Fibroblast of lung (primary cell): ENCODE data around the gene EFNA5. TPM values are rescaled to one million over a fixed set of nuclear protein-coding genes. Genes with fewer than 3 reads are reported as not detected.

Experiments
- DNase-seq, 2 donors: peaks; one replicate each; pipeline versions ENCODE4 v3.0.0 to v3.0.0-alpha.2; 2010; ENCODE audit warnings: low read depth in 2 of 2
- H2AFZ ChIP-seq: 2 replicates; pipeline ENCODE4 v1.5.1; 2012; ENCODE audit warnings: low read length, control low read depth, inconsistent platforms
- H3K27ac ChIP-seq: 2 replicates; pipeline ENCODE4 v1.5.1; 2011; ENCODE audit warnings: low read length, control low read depth; ENCODE audit not compliant: insufficient read depth
- H3K27me3 ChIP-seq: 2 replicates; pipeline ENCODE4 v1.5.1; 2011; ENCODE audit warnings: mild to moderate bottlenecking, low read length; ENCODE audit not compliant: control insufficient read depth, insufficient read depth
- H3K36me3 ChIP-seq: 2 replicates; pipeline ENCODE4 v1.5.1; 2011; ENCODE audit warnings: low read length; ENCODE audit not compliant: control insufficient read depth, insufficient read depth
- H3K4me1 ChIP-seq: 2 replicates; pipeline ENCODE4 v1.5.1; 2011; ENCODE audit warnings: low read length; ENCODE audit not compliant: control insufficient read depth, insufficient read depth; ENCODE audit errors: extremely low read depth
- H3K4me2 ChIP-seq: 2 replicates; pipeline ENCODE4 v1.5.1; 2011; ENCODE audit warnings: low read length, control low read depth; ENCODE audit not compliant: insufficient read depth; ENCODE audit errors: extremely low read depth
- H3K4me3 ChIP-seq, 4 experiments: fragments of 200-600 bp in 1 of 4; sonication (generic) in 1 of 4; replicated peaks in 1 of 4; 2 replicates each; pipeline ENCODE4 v1.5.1; 2011 to 2016; ENCODE audit warnings: low read length in 4 of 4, low read depth in 3 of 4, mild to moderate bottlenecking in 3 of 4, control low read depth in 2 of 4, inconsistent platforms in 1 of 4, mixed read lengths in 1 of 4; ENCODE audit not compliant: insufficient read depth in 1 of 4; ENCODE audit errors: control extremely low read depth in 1 of 4
- H3K79me2 ChIP-seq: 2 replicates; pipeline ENCODE4 v1.5.1; 2012; ENCODE audit warnings: mild to moderate bottlenecking, low read length, inconsistent platforms; ENCODE audit not compliant: control insufficient read depth, insufficient read depth
- H3K9ac ChIP-seq: 2 replicates; pipeline ENCODE4 v1.5.1; 2011; ENCODE audit warnings: mild to moderate bottlenecking, low read length, control low read depth; ENCODE audit not compliant: insufficient read depth
- H3K9me3 ChIP-seq: 2 replicates; pipeline ENCODE4 v1.5.1; 2012; ENCODE audit warnings: low read depth, low read length; ENCODE audit not compliant: control insufficient read depth, insufficient read depth
- H4K20me1 ChIP-seq: 2 replicates; pipeline ENCODE4 v1.5.1; 2011; ENCODE audit warnings: low read length; ENCODE audit not compliant: control insufficient read depth, insufficient read depth; ENCODE audit errors: extremely low read depth
- EZH2 ChIP-seq: IDR thresholded peaks from 2 replicates; pipeline ENCODE4 v1.5.1; 2012; ENCODE audit warnings: low read length, control low read depth, mild to moderate bottlenecking; ENCODE audit errors: missing control alignments
- polyA plus RNA-seq, 2 donors: library from polyadenylated mRNA; depleted of rRNA in 1 of 2; stranded (reverse) in 1 of 2; unstranded in 1 of 2; fragments of >200 nt; gene quantifications; 2 replicates each; pipeline ENCODE4 v1.2.1, GENCODE V29; 2011 to 2012; ENCODE audit warnings: missing spikeins in 1 of 2
- total RNA-seq: library from RNA; depleted of rRNA; stranded (reverse); fragments of >200 nt; gene quantifications from 2 replicates; pipeline ENCODE4 v1.2.1, GENCODE V29; 2014
- TF ChIP-seq, protein P1 (sequence below), 2 donors: IDR thresholded peaks in 1 of 2; conservative IDR thresholded peaks in 1 of 2; 1 replicate in 1 of 2; 2 replicates in 1 of 2; pipeline ENCODE4 v1.5.1; 2011 to 2012; ENCODE audit warnings: low read length in 2 of 2, control low read depth in 1 of 2, inconsistent platforms in 1 of 2, low read depth in 1 of 2, mild to moderate bottlenecking in 1 of 2

The EFNA5 gene
- total and polyA plus RNA-seq, 2 donors (not counting 1 experiment from before 2014, with no cell fraction given): 3.5 to 3.7 TPM

DNA sequence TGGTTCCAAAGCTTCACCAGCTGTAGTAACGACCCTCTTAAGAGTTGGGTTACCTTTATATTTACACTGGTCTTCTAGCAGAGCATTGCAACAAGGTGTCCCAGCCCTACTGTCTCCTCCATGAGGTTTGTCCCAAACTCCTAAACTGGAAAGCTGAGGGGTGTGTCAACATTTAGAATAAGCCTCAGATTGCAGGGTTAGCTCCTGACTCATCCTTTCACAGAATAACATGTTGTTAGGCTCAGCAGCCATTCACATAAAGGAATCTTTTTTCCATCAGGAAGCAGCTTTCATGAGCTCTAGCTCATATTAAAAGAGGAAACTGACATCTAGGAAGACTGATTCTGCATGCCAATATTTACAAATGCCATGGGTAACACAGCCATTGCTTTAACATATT is 238.7 kb downstream of the EFNA5 start:
- Histone ChIP-seq H3K4me3 (no peak overlapping the region), H3K9ac (no peak overlapping the region), H3K79me2 (no peaks in the 10 kb centered on the region), H3K9me3 (no peaks in the 10 kb centered on the region), H3K36me3 (no peaks in the 10 kb centered on the region), H2AFZ (no peak overlapping the region), H4K20me1 (no peaks in the 10 kb centered on the region), H3K4me2 (no peak overlapping the region), H3K27ac (no peak overlapping the region), H3K27me3 (no peaks in the 10 kb centered on the region), H3K4me1 (peaks cover 4% of the 10 kb centered on the region)
- TF ChIP-seq EZH2: no peak
- TF ChIP-seq, protein P1, sequence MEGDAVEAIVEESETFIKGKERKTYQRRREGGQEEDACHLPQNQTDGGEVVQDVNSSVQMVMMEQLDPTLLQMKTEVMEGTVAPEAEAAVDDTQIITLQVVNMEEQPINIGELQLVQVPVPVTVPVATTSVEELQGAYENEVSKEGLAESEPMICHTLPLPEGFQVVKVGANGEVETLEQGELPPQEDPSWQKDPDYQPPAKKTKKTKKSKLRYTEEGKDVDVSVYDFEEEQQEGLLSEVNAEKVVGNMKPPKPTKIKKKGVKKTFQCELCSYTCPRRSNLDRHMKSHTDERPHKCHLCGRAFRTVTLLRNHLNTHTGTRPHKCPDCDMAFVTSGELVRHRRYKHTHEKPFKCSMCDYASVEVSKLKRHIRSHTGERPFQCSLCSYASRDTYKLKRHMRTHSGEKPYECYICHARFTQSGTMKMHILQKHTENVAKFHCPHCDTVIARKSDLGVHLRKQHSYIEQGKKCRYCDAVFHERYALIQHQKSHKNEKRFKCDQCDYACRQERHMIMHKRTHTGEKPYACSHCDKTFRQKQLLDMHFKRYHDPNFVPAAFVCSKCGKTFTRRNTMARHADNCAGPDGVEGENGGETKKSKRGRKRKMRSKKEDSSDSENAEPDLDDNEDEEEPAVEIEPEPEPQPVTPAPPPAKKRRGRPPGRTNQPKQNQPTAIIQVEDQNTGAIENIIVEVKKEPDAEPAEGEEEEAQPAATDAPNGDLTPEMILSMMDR (conservative IDR thresholded peaks at IDR 0.05 in 1 of 2, IDR thresholded peaks at IDR 0.05 in 1 of 2; ENCODE audit: low read depth in 1 of 2, low read length in 2 of 2): no peak
- peak; percentile 56 to 65 for DNase-seq

DNA sequence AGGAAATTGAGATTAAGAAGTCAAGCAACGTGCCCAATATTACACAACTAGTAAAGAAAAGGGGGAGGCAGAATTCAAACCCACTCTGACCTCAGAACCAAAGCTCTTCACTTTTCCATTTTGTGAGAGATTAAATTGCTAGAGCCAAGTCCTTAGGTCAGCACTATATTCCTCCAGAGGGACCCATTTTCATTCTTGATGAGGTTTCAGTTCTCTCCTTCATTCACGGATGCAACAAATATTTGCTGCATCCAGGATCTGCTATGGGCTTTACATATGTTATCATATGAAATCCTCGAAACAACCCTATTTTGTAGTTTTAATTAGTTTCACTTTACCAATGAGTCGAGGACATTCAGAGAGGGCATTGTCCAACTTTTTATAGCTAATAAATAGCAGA is 239.2 kb downstream of the EFNA5 start:
- H3K4me3 ChIP-seq: no peak overlapping the region
- H3K36me3 ChIP-seq: no peaks in the 10 kb centered on the region
- no peak overlapping the region for H3K9ac ChIP-seq
- no peak overlapping the region for H3K4me2 ChIP-seq
- no peak overlapping the region for H3K27ac ChIP-seq
- H4K20me1 ChIP-seq: no peaks in the 10 kb centered on the region
- peaks cover 4% of the 10 kb centered on the region for H3K4me1 ChIP-seq
- no peaks in the 10 kb centered on the region for H3K79me2 ChIP-seq
- H3K9me3 ChIP-seq: no peaks in the 10 kb centered on the region
- TF ChIP-seq, protein P1 (conservative IDR thresholded peaks at IDR 0.05 in 1 of 2, IDR thresholded peaks at IDR 0.05 in 1 of 2; ENCODE audit: low read depth in 1 of 2, low read length in 2 of 2): no peak
- TF ChIP-seq EZH2: no peak
- no peak overlapping the region for H2AFZ ChIP-seq
- no peak for DNase-seq
- no peaks in the 10 kb centered on the region for H3K27me3 ChIP-seq

DNA sequence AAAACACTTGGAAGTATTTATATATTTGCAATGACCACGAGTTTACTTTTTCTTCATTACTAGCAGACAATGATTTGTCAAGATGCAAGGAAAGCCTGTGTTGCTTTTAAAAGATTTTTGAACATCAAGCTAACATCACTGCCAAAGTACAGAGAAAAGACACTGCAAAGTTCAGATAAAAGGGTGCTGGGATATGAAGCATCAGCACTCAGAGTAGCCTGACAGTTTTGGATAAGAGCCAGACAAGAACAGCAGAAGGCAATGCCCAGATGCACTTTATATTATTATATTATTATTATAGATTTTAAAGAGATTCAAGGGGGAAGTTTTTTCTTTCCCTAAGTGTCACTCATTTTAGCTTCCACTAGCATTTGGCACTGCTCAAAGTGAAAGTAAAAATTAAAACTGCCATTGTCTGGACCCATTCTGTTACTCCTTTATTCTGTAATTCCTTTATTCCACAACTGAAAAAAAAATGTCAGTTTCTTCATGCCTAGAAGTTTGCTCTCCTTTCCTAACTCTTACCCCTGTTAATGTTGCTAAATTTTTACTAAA is 240.6 kb downstream of the EFNA5 start:
- H3K79me2 ChIP-seq: no peaks in the 10 kb centered on the region
- peak in 1 of 2 donors; percentile 25 for DNase-seq
- no peak for TF ChIP-seq EZH2
- TF ChIP-seq, protein P1 (conservative IDR thresholded peaks at IDR 0.05 in 1 of 2, IDR thresholded peaks at IDR 0.05 in 1 of 2; ENCODE audit: low read depth in 1 of 2, low read length in 2 of 2): no peak
- no peaks in the 10 kb centered on the region for H3K36me3 ChIP-seq
- peaks cover 11% of the 10 kb centered on the region for H3K4me1 ChIP-seq
- no peaks in the 10 kb centered on the region for H3K9me3 ChIP-seq
- H3K4me3 ChIP-seq: peak overlapping the region in 2 of 4 experiments; percentile 25 to 34
- H4K20me1 ChIP-seq: no peaks in the 10 kb centered on the region
- H3K27ac ChIP-seq: no peak overlapping the region
- H3K27me3 ChIP-seq: no peaks in the 10 kb centered on the region
- H3K4me2 ChIP-seq: peak overlapping the region; percentile 74
- peak overlapping the region; percentile 44 for H2AFZ ChIP-seq
- H3K9ac ChIP-seq: no peak overlapping the region
